GM13977 (cell line): ENCODE measurements around the gene SORBS2.

Experiments
- DNase-seq: peaks from one replicate; pipeline ENCODE4 v3.0.0; 2012; ENCODE audit warnings: low spot score
- CTCF ChIP-seq: IDR thresholded peaks from 2 replicates; pipeline ENCODE4 v1.5.1; 2012; ENCODE audit warnings: mild to moderate bottlenecking, control low read depth; ENCODE audit not compliant: insufficient read depth; ENCODE audit errors: extremely low read depth, missing control alignments
- in situ Hi-C: fragments of 300-500 bp; cut with MboI; formaldehyde crosslinking; loops from one replicate; pipeline ENCODE4 v1.12.0; 2022; ENCODE audit warnings: low sequenced_read_pairs, low pct_unique_long_range_greater_than_20kb, mixed read lengths, inconsistent platforms; ENCODE audit not compliant: unreplicated experiment

The SORBS2 gene

GRCh38 chr4:185552254-185552653, 259.7 kb downstream of the SORBS2 start:
- in situ Hi-C loops = no loop called here
- DNase-seq = no peak
- TF ChIP-seq CTCF = no peak

GRCh38 chr4:185550933-185551332, 261.1 kb downstream of the SORBS2 start:
- no peak for TF ChIP-seq CTCF
- in situ Hi-C loops = no loop called here

GRCh38 chr4:185549095-185549639, 262.8 kb downstream of the SORBS2 start:
- DNase-seq = no peak
- TF ChIP-seq CTCF = no peak
- in situ Hi-C loops = no loop called here

More at GRCh38 chr4:185550933-185551332, 261.1 kb downstream of the SORBS2 start:
- no peak for DNase-seq

GRCh38 chr4:185548587-185548986, 263.4 kb downstream of the SORBS2 start:
- in situ Hi-C loops = no loop called here
- no peak for DNase-seq
- no peak for TF ChIP-seq CTCF

- DNase-seq = no peak
- in situ Hi-C loops = no loop called here
- no peak for TF ChIP-seq CTCF
Measured at GRCh38 chr4:185546335-185546734, 265.7 kb downstream of the SORBS2 start.

DNA sequence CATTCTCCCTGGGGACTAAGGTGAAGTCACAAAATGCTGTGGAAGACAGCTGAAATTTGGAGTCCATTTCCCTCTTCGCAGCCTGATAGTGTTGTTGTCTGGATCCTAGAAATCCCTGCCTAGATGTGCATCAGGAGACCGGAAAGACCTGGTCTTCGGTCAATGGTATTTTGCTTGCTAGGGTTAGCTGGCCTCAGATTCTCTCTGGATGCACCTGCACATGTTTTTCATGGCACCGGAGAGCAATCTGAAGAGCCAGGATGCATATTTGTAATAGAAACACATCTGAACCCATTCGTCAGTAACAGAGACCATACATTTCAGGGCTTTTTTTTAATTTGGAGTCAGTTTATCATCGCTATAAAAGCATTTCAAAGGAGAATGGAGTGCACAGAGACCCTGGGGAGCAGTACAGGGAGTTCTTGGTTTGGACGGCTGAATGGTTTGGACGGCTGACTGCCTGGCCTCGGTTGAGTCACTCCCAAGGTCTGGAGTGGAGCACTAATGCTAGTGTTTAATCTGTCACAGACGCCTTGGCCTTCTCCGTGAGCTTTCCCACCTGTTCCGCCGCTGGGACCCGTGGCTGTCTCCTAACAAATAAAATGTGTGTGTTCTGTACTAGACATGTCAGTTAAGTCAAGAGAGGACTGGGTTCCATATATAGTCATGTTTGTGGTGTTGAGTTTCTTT, 269.2 kb downstream of the SORBS2 start:
- no peak for TF ChIP-seq CTCF
- in situ Hi-C loops = no loop called here
- DNase-seq = no peak
